ENCODE data around the gene TOM1L2. TPM values are rescaled to one million over a fixed set of nuclear protein-coding genes. Genes with fewer than 3 reads are reported as not detected.

TOM1L2 gene
- total and polyA plus RNA-seq, 12 donors: 29.6 to 437 (median 67.7) TPM

DNA sequence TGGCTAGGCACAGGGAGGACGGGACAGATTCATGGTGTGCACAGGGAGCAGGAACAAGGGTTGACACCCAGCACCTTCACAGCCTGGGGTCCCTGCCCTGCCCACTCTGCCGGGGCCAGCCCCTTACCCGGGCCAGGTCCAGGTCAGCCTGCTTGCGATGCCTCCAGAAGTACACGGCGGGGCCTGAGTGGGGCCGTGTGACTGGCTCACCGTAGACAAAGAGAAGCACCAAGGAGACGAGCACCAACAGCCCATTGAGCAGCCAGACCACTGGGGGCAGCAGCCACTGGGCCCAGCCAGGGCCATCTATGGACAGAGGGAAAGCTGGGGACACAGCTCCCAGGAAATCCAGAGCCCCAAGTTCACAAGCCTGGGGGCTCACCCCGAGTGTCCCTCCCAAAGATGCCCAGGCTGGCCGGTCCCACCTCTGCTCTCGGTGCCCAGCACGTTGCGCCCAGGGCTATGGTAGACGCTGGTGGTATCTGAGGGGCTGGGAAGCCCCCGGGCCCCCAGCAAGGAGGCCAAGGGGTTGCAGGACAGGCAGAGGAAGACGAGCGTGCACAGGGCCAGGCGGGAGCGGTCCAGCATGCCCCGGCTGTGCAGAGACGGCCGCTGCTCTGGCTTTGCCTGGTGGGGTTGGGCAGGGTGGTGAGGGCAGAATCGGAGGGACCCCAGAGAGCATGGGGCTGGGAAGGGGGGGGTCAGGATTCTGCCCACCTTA, 155.2 kb downstream of the TOM1L2 start:
- WGBS, 4 donors: 75 to 82% (median 78%) methylated on average over 12 to 24 of the region's 24 CpGs
- Histone ChIP-seq H3K4me1 (replicated peaks in 1 of 2) (peaks cover 46 to 83% of the 10 kb centered on the region in 2 donors), H3K27ac (peak overlapping the region in 4 of 5 donors; percentile 26 to 94 (median 82)), H3K4me3 (no peak overlapping the region), H3K36me3 (replicated peaks in 1 of 2) (peaks cover 0 to 78% of the 10 kb centered on the region in 2 donors), H3K27me3 (no peaks in the 10 kb centered on the region), H3K9me3 (replicated peaks in 1 of 3) (no peaks in the 10 kb centered on the region)
- intact Hi-C loops (cut with DNase I): loop anchor here in 1 of 2 donors (5.0 kb wide), 1 partner anchor 215 kb away; no protein-coding TSS in a partner anchor
- DNase-seq: peak in 1 of 7 donors; percentile 60
- no peak for TF ChIP-seq POLR2A (IDR thresholded peaks at IDR 0.05)
- TF ChIP-seq, protein P1, sequence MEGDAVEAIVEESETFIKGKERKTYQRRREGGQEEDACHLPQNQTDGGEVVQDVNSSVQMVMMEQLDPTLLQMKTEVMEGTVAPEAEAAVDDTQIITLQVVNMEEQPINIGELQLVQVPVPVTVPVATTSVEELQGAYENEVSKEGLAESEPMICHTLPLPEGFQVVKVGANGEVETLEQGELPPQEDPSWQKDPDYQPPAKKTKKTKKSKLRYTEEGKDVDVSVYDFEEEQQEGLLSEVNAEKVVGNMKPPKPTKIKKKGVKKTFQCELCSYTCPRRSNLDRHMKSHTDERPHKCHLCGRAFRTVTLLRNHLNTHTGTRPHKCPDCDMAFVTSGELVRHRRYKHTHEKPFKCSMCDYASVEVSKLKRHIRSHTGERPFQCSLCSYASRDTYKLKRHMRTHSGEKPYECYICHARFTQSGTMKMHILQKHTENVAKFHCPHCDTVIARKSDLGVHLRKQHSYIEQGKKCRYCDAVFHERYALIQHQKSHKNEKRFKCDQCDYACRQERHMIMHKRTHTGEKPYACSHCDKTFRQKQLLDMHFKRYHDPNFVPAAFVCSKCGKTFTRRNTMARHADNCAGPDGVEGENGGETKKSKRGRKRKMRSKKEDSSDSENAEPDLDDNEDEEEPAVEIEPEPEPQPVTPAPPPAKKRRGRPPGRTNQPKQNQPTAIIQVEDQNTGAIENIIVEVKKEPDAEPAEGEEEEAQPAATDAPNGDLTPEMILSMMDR (IDR thresholded peaks at IDR 0.05): peak in 1 of 6 experiments; percentile 22

DNA sequence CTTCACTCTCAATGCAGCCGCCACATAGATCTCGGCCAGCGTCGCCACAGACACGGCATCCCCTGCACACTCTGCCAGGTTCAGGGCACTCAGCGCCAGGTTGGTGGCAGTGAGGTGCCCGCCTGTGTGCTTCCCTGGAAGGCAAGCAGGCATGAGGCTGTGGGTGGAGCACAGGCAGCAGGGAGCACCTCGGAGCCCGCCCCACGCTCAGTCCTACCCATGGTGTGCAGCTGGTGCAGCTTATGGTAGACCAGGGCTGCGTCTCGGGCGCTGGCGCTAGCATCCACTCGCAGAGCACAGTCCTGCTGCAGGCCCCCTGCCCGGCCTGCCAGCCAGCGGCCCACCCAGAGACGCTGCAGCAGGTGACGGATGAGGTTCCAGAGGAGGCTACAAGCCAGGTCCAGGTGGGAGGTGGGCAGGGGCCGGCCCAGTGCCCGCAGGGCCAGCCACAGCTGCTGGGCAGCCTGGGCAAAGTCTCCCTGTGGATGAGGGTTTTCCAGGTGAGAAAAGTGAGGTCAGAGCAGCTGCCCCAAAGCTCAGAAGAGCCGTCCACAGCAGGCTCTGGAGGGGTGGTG, 155.9 kb downstream of the TOM1L2 start:
- Histone ChIP-seq H3K36me3 (replicated peaks in 1 of 2) (peaks cover 0 to 80% of the 10 kb centered on the region in 2 donors), H3K9me3 (replicated peaks in 1 of 3) (no peaks in the 10 kb centered on the region), H3K4me1 (replicated peaks in 1 of 2) (peaks cover 42 to 84% of the 10 kb centered on the region in 2 donors), H3K27me3 (no peaks in the 10 kb centered on the region), H3K27ac (peak overlapping the region in 2 of 5 donors; percentile 93 to 94), H3K4me3 (no peak overlapping the region)
- TF ChIP-seq, protein P1 (IDR thresholded peaks at IDR 0.05): no peak
- TF ChIP-seq POLR2A (IDR thresholded peaks at IDR 0.05): no peak
- peak in 4 of 7 donors; percentile 38 to 65 (median 47) for DNase-seq
- intact Hi-C loops (cut with DNase I): loop anchor here in 1 of 2 donors (5.0 kb wide), 1 partner anchor 216 kb away; no protein-coding TSS in a partner anchor
- WGBS, 4 donors: 65 to 100% (median 79%) methylated on average over 1 to 22 of the region's 22 CpGs

DNA sequence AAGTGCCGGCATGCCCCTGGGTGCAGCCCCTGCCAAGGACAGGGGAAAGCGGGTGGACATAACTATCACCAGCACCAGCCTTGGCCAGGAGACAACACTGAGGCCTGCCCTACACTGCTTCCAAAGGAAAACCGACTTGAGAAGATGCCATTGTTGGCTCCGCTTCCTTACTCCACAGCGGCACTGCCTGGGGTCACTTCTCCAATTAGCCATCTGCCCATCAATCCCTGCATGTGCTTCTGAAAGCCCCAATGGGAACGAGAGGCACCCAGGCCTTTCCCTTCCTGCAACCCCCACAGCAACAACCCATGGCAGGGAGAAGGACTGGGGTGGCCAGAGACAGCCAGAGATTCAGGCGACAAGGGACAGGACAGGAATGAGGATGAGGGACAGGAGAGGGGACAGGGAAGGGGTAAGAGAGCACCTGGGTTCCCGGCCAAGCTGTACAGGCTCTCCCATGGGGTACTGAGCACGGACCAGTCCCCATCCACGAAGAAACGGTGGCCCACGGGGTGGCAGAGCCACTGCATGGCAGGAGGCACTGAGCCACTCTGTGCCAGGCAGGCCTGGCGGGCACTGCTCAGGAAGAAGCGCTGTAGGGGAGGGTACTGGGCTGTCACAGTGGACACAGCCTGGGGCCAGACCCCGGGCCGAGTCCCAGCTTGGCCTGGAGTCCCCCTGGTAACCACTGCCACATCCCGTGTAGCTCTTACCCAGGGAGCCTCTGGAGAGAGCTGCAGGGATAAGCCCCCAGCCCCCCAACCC, 156.6 kb downstream of the TOM1L2 start:
- Histone ChIP-seq H3K36me3 (replicated peaks in 1 of 2) (peaks cover 0 to 80% of the 10 kb centered on the region in 2 donors), H3K4me3 (no peak overlapping the region), H3K27me3 (no peaks in the 10 kb centered on the region), H3K27ac (peak overlapping the region in 4 of 5 donors; percentile 17 to 94 (median 72)), H3K9me3 (replicated peaks in 1 of 3) (no peaks in the 10 kb centered on the region), H3K4me1 (replicated peaks in 1 of 2) (peaks cover 37 to 88% of the 10 kb centered on the region in 2 donors)
- no peak for TF ChIP-seq POLR2A (IDR thresholded peaks at IDR 0.05)
- TF ChIP-seq, protein P1 (IDR thresholded peaks at IDR 0.05): no peak
- intact Hi-C loops (cut with DNase I): loop anchor here in 1 of 2 donors (5.0 kb wide), 1 partner anchor 217 kb away; no protein-coding TSS in a partner anchor
- peak in 5 of 7 donors; percentile 56 to 72 (median 60) for DNase-seq
- 54 to 60% (median 59%) methylated on average over 14 to 17 of the region's 17 CpGs for WGBS, 4 donors

DNA sequence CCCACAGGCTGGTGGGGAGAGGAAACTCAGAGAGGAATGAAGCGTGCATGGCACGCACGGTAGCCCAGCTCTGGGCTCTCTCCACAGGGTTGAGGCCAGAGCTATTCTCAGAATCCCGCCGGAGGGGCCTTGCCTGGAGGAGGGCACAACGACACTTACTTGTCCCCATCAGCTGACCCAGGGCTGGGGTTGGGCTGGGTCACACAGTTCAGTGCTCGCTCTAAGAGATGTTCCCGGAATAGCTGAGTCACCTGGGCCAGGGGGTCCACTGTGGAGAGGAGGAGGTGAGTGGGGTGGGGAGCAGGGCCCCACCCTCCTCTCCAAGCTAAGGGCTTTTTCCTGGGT, 157.2 kb downstream of the TOM1L2 start:
- Histone ChIP-seq H3K4me1 (replicated peaks in 1 of 2) (peaks cover 37 to 91% of the 10 kb centered on the region in 2 donors), H3K27me3 (no peaks in the 10 kb centered on the region), H3K9me3 (replicated peaks in 1 of 3) (no peaks in the 10 kb centered on the region), H3K36me3 (replicated peaks in 1 of 2) (peaks cover 0 to 77% of the 10 kb centered on the region in 2 donors), H3K4me3 (no peak overlapping the region), H3K27ac (peak overlapping the region in 4 of 5 donors; percentile 17 to 94 (median 72))
- WGBS, 4 donors: 26 to 49% (median 41%) methylated on average over 3 to 8 of the region's 8 CpGs
- intact Hi-C loops (cut with DNase I): loop anchor here in 1 of 2 donors (5.0 kb wide), 1 partner anchor 217 kb away; no protein-coding TSS in a partner anchor
- TF ChIP-seq POLR2A (IDR thresholded peaks at IDR 0.05): no peak
- TF ChIP-seq, protein P1 (IDR thresholded peaks at IDR 0.05): no peak
- peak in 6 of 7 donors; percentile 69 to 89 (median 80) for DNase-seq

Data from adrenal gland (tissue), 12 donors.